22Rv1 (cell line): Measurements from ENCODE around the gene SLC9A9.

Experiments used
- H3K27ac ChIP-seq: fragments of 450-650 bp; 2 replicates; pipeline ENCODE4 v1.5.1; 2017
- ZFX ChIP-seq: fragments of 450-650 bp; IDR thresholded peaks from 2 replicates; pipeline ENCODE4 v1.6.1; 2017; ENCODE audit warnings: antibody characterized with exemption, borderline replicate concordance
- TF ChIP-seq, protein P1 (sequence below): fragments of 450-650 bp; IDR thresholded peaks from 2 replicates; pipeline ENCODE4 v1.5.1; 2017; ENCODE audit warnings: mild to moderate bottlenecking

Gene SLC9A9

DNA sequence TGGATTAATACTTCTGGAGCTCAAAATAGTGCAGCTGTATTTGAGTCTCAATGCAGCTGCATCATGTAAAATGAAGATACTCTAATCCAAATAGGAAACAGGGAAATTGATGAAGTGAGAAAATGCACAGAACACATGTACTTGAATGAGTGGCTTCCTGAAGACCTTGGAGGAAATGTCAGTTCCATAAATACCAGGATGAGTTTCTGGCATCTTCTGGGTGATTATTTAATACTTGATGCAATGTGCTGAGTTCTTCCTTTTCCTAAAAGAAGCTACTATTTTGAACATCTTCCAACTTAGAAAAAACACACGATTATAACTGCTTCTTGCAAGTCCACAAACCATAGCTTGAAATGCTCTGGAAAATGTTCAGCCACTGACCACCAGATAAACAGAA is 162.8 kb downstream of the SLC9A9 start:
- TF ChIP-seq, protein P1, sequence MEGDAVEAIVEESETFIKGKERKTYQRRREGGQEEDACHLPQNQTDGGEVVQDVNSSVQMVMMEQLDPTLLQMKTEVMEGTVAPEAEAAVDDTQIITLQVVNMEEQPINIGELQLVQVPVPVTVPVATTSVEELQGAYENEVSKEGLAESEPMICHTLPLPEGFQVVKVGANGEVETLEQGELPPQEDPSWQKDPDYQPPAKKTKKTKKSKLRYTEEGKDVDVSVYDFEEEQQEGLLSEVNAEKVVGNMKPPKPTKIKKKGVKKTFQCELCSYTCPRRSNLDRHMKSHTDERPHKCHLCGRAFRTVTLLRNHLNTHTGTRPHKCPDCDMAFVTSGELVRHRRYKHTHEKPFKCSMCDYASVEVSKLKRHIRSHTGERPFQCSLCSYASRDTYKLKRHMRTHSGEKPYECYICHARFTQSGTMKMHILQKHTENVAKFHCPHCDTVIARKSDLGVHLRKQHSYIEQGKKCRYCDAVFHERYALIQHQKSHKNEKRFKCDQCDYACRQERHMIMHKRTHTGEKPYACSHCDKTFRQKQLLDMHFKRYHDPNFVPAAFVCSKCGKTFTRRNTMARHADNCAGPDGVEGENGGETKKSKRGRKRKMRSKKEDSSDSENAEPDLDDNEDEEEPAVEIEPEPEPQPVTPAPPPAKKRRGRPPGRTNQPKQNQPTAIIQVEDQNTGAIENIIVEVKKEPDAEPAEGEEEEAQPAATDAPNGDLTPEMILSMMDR = no peak
- TF ChIP-seq ZFX = no peak
- H3K27ac ChIP-seq = no peak overlapping the region

DNA sequence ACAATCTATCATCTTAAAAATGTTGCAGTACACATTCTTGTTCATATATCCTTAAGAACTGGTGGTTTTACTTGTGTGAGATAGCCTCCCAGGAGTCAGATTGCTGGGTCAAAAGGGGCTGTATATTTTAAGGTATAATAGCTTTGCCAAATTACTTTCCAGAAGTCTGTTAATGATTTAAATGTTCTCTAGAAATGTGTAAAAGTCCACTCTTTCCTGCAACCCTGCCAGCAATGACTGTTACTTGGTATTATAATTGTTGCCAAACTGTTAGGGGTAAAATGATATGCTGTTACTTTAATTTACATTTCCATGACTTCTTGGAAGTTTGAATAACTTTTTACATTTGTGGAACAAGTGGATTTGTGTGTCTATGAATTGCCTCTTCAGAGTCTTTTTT is 170.8 kb downstream of the SLC9A9 start:
- no peak overlapping the region for H3K27ac ChIP-seq
- TF ChIP-seq, protein P1 = no peak
- no peak for TF ChIP-seq ZFX

DNA sequence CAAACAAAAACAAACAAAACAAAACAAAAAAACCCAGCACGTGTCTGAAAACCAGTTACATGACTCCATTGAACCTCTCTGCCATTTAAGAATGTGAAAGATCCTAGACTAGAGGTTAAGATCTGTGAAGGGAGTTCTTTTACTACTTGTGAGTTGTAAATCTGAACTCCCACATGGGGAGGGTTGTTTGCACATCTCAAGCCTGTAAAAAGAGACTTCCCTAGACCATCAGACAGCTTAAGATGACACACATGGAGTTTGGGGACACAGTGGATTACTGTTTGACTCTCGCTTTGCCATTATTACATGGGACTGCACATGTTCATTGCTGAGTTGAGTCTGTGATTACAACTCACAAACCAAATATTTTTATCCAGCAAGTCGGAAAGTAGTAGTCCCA is 171.5 kb downstream of the SLC9A9 start:
- H3K27ac ChIP-seq = no peak overlapping the region
- TF ChIP-seq, protein P1 = no peak
- no peak for TF ChIP-seq ZFX

DNA sequence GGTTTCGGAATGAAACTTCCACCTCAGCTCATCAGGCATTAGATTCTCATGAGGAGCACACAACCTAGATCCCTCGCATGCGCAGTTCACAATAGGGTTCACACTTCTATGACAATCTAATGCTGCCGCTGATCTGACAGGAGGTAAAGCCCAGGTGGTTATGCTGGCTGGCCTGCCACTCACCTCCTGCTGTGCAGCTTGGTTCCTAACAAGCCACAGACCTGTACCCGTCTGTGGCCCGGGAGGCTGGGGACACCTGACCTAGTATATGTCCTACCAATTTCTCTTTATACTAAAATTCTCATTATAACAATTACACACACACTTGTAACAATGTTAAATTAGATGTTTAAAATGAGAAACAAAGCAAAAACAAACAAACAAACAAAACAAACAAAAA is 172.2 kb downstream of the SLC9A9 start:
- TF ChIP-seq, protein P1 = no peak
- no peak for TF ChIP-seq ZFX
- no peak overlapping the region for H3K27ac ChIP-seq

DNA sequence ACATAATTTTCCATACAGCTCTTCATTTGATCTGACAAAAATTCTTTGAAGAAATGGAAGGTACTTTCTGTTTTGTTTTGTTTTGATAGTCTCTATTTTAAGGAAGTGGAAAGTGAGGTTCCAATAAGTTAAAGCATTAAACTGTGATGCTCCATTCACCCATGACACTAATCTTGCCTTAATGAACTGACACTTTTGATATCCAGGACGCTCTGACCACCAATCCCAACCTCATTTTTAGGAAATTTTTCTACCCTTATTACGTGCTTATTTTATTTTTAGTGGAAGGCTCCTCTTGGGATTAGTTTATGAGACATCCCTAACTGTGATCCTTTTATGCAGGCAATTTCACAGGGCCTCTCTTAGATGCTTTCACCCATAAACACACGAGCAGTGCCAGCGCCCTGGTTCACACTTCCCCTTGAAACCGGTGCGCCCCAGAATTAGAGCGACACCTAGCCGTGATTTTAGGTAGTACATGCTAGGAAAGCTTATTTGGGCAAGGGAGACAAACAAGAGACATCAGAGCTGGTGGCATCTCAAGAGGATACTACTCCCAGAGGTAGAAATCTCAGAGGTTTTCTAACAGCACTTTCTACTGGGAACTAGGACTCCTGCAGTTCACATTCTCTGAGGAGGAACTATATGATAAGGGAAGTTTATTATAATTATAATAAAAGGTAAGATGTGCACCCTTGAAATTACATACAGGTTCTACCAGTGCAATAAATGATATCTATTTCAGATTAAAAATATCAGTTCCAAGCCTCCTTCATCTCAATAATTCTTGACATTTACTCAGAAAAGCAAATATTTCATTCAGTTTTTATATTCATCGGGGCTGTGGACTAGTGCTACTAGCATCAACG is 173.9 kb downstream of the SLC9A9 start:
- no peak for TF ChIP-seq ZFX
- TF ChIP-seq, protein P1 = peak; percentile 96
- H3K27ac ChIP-seq = no peak overlapping the region

DNA sequence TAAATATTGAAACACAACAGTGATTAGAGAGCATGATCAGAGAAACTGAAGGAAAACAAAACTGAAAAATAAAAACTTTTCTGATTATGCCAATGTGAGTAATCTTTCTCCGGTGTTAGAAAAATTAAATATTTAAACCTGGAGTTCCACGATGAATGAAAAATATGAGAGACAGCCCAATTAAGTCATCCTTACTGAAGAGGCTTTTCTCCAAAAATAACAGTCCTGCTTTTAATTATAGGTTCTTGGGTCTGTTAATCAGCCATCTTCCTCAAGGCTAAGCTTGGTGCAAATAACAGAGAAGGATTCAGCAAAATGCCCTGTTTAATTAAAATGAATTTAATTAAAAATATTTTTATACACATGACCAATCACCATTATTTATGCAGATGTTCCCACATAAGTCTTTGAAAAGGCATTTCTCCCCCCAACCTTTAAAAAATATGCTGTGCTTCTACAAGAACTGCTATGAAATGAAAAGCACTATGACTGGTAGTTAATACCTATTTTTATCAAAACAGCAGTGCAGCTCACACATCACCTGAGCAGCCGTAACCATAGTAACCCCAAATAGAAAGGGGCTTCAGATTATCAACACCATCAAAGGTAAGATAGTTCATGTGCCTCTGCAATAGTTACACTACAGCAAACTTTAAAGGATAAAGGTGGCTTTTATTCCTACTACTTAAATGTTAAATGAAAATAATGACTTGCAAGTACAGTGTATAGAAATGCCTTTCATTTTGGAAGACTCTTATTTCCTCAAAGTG is 175.7 kb downstream of the SLC9A9 start:
- TF ChIP-seq, protein P1 = no peak
- no peak for TF ChIP-seq ZFX
- no peak overlapping the region for H3K27ac ChIP-seq

DNA sequence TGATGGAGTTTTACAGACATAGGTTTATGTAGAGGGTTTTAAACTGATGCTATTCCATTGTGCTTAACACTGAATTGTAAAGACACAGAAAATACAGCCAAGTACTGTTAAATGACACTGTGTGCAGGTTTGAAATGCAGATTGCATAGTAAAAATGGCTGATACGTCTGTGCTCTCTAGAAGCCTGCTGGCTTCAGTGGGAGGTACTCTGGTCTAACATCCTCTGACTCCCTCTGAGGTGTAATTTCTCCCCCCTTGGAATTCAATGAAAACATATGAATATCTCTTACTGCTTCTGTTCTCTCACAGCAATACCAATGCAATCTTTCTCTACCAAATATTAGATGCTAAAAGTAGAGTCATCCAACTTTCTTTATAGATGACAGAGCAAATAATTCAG is 176.6 kb downstream of the SLC9A9 start:
- TF ChIP-seq, protein P1 = no peak
- no peak for TF ChIP-seq ZFX
- H3K27ac ChIP-seq = no peak overlapping the region
